ENCODE results near the gene SLC39A11.

The SLC39A11 gene

GRCh38 chr17:72699545-72699944 is 392.9 kb downstream of the SLC39A11 start:
- DNase-seq = peak; percentile 13

- DNase-seq = no peak
Observed at GRCh38 chr17:72697602-72698146, 394.8 kb downstream of the SLC39A11 start.

GRCh38 chr17:72696721-72697120 is 395.8 kb downstream of the SLC39A11 start:
- DNase-seq = no peak

GRCh38 chr17:72696156-72696555 is 396.3 kb downstream of the SLC39A11 start:
- no peak for DNase-seq

GRCh38 chr17:72693956-72694355 is 398.5 kb downstream of the SLC39A11 start:
- DNase-seq = no peak

- DNase-seq = no peak
Observed at GRCh38 chr17:72693151-72693878, 399.2 kb downstream of the SLC39A11 start.

GRCh38 chr17:72692676-72693075 is 399.8 kb downstream of the SLC39A11 start:
- no peak for DNase-seq

GRCh38 chr17:72691586-72691985 is 400.9 kb downstream of the SLC39A11 start:
- DNase-seq = no peak

GRCh38 chr17:72691017-72691416 is 401.5 kb downstream of the SLC39A11 start:
- no peak for DNase-seq

- DNase-seq = peak; percentile 16
Observed at GRCh38 chr17:72687886-72688285, 404.6 kb downstream of the SLC39A11 start.

- no peak for DNase-seq
Observed at GRCh38 chr17:72684405-72685020, 408.0 kb downstream of the SLC39A11 start.

GRCh38 chr17:72683506-72684404 is 408.7 kb downstream of the SLC39A11 start:
- DNase-seq = no peak

- no peak for DNase-seq
Observed at GRCh38 chr17:72682605-72683004, 409.9 kb downstream of the SLC39A11 start.

GRCh38 chr17:72681844-72682243 is 410.6 kb downstream of the SLC39A11 start:
- no peak for DNase-seq

GRCh38 chr17:72677714-72678390 is 414.6 kb downstream of the SLC39A11 start:
- no peak for DNase-seq

GRCh38 chr17:72677108-72677507 is 415.4 kb downstream of the SLC39A11 start:
- no peak for DNase-seq

GRCh38 chr17:72672729-72673128 is 419.8 kb downstream of the SLC39A11 start:
- DNase-seq = no peak

GRCh38 chr17:72671016-72671415 is 421.5 kb downstream of the SLC39A11 start:
- no peak for DNase-seq

- no peak for DNase-seq
Observed at GRCh38 chr17:72667096-72668063, 425.1 kb downstream of the SLC39A11 start.

GRCh38 chr17:72665852-72666851 is 426.3 kb downstream of the SLC39A11 start:
- DNase-seq = no peak

Data from NCI-H446 treated with DMSO at 0.1 percent for 48 hours (cell line).